ENCODE results near the gene SS18.
"Not testable (repeated sequence)": the region's sequence is repeated elsewhere in the genome, so short reads cannot be mapped to it uniquely, and the experiment has no call there.

SS18 gene

DNA sequence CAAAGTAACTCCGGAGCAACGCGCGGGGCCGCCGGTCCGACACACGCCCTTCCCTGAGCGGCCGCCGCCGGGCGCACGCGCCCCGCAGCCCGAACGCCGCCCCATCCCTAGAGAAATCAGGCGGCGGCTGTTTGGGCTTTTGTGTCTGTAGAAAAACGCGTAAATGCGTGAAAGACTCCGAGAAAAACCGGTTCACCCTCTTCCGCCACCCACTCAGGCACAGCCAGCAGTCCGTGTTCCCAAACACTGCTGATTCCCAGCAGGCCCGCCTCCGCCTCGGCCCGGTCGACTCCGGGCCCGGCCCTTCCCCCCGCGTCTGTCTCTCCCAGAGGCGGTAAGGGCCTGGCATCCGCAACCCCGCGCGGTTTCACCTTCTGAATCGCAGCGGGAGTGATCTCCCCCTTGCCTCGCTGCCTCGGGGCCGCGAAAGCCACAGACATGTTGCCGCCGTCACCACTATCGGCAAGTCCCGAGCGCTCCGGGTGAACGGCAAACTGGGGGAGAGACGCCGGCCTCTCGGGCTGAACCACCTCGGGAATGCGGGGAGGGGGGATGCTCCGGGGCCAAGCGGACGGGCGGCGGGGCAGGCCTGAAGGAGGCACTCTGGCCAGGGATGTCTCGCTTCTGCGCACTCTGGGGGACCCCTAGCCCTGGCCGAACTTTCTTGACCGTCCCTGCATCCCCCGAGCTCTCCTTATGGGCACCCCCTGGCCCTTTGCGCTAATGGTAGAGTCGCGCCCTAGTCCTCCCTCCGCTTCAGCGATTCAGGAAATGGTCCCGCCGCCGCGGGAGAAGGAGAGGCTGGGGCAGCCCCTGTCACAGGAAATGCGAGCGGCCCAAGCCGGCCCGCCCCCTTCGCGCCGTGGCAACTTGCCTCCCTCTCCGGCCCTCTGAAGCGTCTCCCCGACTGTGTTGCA is at the start of gene SS18:
Gene SS18, minus strand, starts transcription at position 484 of the 917 bp plus-strand sequence. Its CDS starts 44 bp downstream, at position 440.
- DNase-seq (ENCODE audit: low spot score), result peak; percentile 72

- DNase-seq (ENCODE audit: low spot score), result no peak
Observed at GRCh38 chr18:26135548-26135947, 45.1 kb upstream of the SS18 start.

GRCh38 chr18:26134107-26134506 is 43.7 kb upstream of the SS18 start:
- DNase-seq (ENCODE audit: low spot score), result no peak

- DNase-seq (ENCODE audit: low spot score), result no peak
Observed at GRCh38 chr18:26133652-26134051, 43.2 kb upstream of the SS18 start, which contains the start of gene PSMA8. TSS of gene PSMA8 (plus strand) at chr18:26133869. CDS start at chr18:26133966, 97 bp downstream.

DNA sequence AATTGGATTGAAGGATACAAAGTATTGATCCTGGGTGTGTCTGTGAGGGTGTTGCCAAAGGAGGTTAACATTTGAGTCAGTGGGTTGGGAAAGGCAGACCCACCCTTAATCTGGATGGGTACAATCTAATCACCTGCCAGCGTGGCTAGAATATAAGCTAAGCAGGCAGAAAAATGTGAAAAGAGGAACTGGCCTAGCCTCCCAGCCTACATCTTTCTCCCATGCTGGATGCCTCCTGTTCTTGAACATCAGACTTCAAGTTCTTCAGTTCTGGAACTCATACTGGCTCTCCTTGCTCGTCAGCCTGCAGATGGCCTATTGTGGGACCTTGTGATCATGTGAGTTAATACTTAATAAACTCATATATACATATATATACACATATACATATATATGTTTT is 37.8 kb upstream of the SS18 start:
- DNase-seq (ENCODE audit: low spot score), result not testable (repeated sequence)

- DNase-seq (ENCODE audit: low spot score), result no peak
Observed at GRCh38 chr18:26127786-26128185, 37.4 kb upstream of the SS18 start.

- not testable (repeated sequence) for DNase-seq (ENCODE audit: low spot score)
Observed at GRCh38 chr18:26121994-26122393, 31.6 kb upstream of the SS18 start.

DNA sequence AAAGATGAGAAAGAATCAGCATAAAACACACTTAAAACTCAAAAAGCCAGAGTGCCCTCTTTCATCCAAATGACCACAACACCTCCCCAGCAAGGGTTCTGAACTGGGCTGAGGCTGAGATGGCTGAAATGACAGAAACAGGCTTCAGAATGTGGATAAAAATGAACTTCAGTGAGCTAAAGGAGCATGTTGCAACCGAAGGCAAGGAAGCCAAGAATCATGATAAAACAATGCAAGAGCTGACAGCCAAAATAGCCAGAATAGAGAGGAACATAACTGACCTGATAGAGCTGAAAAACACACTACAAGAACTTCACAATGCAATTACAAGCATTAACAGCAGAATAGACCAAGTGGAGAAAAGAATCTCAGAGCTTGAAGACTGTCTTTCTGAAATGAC is 31.1 kb upstream of the SS18 start:
- no peak for DNase-seq (ENCODE audit: low spot score)

DNA sequence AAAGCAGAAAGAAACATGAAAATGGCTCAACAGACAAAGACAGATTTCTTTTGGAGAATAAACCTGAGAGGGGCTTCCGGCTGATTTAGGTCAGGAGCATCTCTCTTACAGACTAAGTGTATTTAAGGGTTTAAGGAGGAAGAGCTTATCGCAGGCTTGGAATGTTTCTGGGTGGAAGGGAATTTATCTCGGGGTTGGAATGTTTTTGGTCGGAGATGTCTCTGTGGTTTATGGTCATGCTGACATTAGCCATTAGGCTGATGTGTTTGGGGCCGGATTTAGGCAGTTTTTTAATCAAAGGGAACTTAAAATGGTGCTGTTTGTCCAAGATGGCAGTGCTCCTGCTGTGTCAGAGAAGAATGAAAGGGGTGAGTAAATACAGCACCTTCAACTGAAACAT is 28.8 kb upstream of the SS18 start:
- no peak for DNase-seq (ENCODE audit: low spot score)

- DNase-seq (ENCODE audit: low spot score), result no peak
Observed at GRCh38 chr18:26104035-26104434, 13.6 kb upstream of the SS18 start.

- no peak for DNase-seq (ENCODE audit: low spot score)
Observed at GRCh38 chr18:26103579-26103978, 13.2 kb upstream of the SS18 start.

GRCh38 chr18:26097563-26097962 is 7.2 kb upstream of the SS18 start:
- DNase-seq (ENCODE audit: low spot score), result no peak

DNA sequence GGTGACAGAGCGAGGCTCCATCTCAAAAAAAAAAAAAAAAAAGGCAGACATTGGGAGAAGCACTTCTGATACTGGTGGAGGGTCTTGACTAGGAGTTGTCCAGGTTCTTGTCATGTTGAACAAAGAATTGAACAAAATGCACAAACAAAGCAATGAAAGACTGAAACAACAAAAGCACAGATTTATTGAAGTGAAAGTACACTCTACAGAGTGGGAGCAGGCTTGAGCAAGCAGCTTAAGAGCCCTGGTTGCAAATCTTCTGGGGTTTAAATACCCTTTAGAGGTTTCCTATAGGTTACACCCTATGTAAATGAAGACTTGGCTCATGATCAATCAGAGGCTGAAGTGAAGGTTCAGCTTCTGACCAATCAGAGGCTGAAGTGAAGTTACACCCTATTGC is 6.4 kb upstream of the SS18 start:
- no peak for DNase-seq (ENCODE audit: low spot score)

DNA sequence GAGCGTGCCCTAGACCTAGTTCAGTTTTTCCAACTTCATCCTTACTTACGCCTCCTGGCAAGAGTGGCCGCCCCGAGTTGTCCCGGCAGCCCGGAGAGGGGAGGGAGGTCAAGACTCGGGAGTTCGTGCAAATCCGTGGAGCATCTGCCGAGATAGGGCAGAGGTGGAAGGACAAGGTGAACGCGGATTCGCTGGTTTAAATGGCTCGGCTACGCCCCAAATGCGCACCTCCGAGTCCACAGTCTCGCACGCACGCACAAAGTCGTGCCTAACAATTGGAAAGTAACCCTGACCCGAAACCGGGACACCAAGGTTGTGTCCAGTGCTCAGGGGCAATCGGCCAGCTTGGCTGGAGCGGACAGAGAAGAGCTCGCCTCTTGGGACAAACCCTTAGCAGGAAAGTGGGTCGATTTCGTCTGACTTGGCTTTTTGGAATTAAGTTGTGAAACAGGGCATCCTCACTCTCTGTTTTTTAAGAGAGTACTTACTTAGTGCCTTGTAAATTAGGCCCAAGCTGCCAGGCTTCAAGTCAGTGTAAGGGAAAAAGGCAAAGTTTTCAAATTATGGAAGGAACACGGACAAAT is 726 bp upstream of the SS18 start:
- peak; percentile 38 for DNase-seq (ENCODE audit: low spot score)

- DNase-seq (ENCODE audit: low spot score), result peak; percentile 33
Observed at GRCh38 chr18:26089293-26090129, 902 bp downstream of the SS18 start.

- no peak for DNase-seq (ENCODE audit: low spot score)
Observed at GRCh38 chr18:26088487-26088886, 1.9 kb downstream of the SS18 start.

DNA sequence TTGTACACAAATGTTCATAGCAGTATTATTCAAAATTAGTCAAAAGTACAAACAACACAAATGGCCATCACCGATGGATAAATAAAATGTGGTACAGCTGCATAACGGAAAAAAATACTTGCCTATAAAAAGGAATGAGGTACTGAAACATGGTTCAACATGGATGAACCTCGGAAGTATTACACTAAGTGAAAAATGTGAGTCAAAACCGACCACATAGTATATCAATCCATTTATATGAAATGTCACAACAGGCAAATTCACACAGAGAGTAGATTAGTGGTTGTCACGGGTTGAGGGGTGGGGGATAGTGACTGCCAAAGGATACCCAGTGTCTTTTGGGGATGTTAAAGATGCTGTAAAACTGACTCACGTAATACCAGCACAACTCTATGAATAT is 3.5 kb downstream of the SS18 start:
- no peak for DNase-seq (ENCODE audit: low spot score)

GRCh38 chr18:26085056-26085455 is 5.4 kb downstream of the SS18 start:
- no peak for DNase-seq (ENCODE audit: low spot score)

DNA sequence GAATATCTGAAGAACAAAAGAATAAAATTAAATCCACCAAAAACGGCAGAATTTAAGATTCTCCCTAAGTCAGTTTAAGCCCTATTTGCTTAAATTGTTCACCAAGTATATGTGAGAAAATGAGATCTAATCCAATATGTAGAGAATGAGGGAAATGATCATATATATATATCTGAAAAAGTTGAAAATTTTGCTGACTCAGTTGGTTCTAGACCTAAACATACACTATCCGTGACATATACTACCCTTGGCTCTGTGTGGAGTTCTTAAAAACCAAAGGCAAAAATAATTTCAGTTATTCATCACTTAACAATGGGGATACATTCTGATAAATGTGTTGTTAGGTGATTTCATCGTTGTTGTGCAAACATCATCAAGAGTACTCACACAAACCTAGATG is 7.3 kb downstream of the SS18 start:
- DNase-seq (ENCODE audit: low spot score), result no peak

DNA sequence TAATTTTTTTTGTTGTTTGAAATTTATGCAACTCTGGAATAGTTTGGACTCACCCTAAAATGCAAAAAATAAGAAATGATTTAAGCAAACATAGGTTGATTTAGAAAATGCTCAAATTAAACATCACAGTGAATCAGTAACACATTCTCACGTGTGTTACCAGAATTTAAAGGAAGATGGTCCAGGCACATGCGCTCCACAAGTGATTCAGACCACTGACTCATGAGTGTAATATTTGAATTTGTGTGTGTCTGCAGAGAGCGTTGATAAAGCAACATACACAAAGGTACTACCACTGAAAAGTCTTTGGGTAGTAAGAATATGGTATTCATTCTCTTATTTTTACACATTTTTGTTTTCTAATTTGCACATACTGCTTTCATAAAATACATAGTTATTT is 7.9 kb downstream of the SS18 start:
- DNase-seq (ENCODE audit: low spot score), result no peak

DNA sequence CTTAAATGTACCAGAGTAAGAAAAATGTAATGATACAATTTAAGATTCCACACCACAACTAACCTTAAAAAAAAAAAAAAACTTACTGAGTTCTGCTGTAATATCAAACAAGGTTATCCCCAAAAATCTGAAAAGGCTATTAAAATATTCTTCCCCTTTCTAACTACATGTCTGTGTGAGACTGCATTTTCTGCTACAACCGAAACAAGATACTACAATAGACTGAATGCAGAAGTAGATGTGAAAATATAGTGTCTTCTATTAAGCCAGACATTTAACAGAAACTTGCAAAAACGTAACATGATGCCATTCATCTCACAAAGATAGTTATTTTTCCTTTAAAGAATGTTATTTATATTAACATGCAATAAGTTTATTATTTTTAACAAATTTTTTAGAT is 16.2 kb downstream of the SS18 start:
- DNase-seq (ENCODE audit: low spot score), result no peak

- DNase-seq (ENCODE audit: low spot score), result no peak
Observed at GRCh38 chr18:26073758-26074157, 16.7 kb downstream of the SS18 start.

DNA sequence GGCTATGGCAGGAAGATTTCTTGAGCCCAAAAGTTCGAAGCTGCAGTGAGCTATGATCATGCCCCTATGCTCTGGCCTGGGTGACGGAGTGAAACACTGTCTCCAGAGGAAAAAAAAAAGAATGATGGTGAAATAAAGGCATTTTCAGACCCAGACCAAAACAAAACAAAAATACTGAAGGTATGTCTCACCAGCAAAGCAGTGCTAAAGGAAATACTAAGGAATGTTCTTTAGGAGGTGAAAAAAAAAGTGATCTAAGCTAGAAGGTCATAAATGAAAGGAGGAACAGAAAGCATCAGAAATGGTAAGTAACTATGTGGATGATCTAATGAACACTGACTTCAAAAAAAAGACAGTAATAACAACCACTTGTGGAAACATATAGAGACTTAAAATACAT is 18.7 kb downstream of the SS18 start:
- DNase-seq (ENCODE audit: low spot score), result no peak
